IPS-NIHi7 (cell line): ENCODE data around the gene ATP6V1G1.
"Not testable (repeated sequence)": the region's sequence is repeated elsewhere in the genome, so short reads cannot be mapped to it uniquely, and the experiment has no call there.

Experiments used
- DNase-seq: peaks from one replicate; pipeline ENCODE4 v3.0.0; 2012; ENCODE audit warnings: mixed read lengths; ENCODE audit errors: extremely low spot score

Gene ATP6V1G1, protein sequence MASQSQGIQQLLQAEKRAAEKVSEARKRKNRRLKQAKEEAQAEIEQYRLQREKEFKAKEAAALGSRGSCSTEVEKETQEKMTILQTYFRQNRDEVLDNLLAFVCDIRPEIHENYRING

GRCh38 chr9:114587345-114588202, at the start of gene ATP6V1G1:
Gene ATP6V1G1 (plus strand): TSS chr9:114587769. CDS start chr9:114587839, 70 bp downstream.
- peak; percentile 97 for DNase-seq

DNA sequence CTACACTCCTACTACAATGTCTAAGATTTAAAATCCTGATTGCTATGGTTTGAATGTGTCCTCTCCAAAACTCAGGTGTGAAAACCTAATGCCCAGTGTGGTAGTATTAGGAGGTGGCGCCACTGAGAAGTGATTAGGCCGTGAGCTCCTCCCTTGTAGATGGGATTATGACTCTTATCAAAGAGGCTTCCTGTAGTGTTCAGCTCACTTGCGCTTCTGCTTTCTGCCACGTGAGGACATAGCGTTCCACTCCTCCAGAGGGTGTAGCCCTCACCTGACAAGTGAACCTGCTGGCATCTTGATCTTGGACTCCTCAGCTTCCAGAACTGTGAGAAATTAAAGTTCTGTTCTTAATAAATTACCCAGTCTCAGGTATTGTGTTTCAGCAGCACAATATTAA, 49.3 kb upstream of the ATP6V1G1 start:
- peak; percentile 67 for DNase-seq

DNA sequence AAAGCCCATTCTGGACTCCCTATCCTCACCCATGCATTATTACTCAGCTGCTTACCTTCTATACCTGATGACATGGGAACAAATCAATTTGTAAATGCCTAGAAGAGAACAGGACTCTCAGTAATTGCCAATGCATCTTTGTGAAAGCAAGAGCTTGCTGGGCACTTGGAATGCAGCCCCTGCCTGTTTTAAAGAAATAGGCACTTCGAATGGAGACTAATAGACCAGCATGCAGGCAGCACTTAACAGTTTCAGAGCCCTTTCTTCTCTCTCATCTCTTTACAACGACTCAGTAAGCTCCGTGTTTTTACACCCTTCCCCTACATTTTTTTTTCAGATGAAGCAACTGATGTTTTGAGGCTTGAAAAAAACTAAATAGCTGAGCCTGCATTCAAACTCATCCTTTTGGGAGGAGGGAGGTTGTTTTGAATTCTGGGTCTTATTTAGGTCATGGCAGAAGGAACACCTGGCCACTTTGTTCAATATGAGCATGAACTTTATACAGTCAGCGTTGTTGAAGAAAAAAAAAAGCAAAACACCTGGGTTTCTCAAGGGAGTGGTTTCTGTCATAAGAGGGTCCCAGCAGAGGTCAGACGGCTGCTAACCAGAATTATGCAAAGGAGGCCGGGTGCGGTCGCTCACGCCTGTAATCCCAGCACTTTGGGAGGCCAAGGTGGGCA, 47.7 kb upstream of the ATP6V1G1 start:
- DNase-seq, result no peak

- DNase-seq, result no peak
These were observed 42.5 kb upstream of the ATP6V1G1 start for GRCh38 chr9:114545055-114545454.

- no peak for DNase-seq
These were observed 40.7 kb upstream of the ATP6V1G1 start for GRCh38 chr9:114546851-114547250.

- no peak for DNase-seq
These were observed 37.8 kb upstream of the ATP6V1G1 start for GRCh38 chr9:114549697-114550330.

- peak; percentile 69 for DNase-seq
These were observed 35.6 kb upstream of the ATP6V1G1 start for GRCh38 chr9:114551750-114552685.

- no peak for DNase-seq
These were observed 34.9 kb upstream of the ATP6V1G1 start for GRCh38 chr9:114552706-114553105.

- DNase-seq, result no peak
These were observed 34.4 kb upstream of the ATP6V1G1 start for GRCh38 chr9:114553202-114553601.

- no peak for DNase-seq
These were observed 31.9 kb upstream of the ATP6V1G1 start for GRCh38 chr9:114555696-114556095.

DNA sequence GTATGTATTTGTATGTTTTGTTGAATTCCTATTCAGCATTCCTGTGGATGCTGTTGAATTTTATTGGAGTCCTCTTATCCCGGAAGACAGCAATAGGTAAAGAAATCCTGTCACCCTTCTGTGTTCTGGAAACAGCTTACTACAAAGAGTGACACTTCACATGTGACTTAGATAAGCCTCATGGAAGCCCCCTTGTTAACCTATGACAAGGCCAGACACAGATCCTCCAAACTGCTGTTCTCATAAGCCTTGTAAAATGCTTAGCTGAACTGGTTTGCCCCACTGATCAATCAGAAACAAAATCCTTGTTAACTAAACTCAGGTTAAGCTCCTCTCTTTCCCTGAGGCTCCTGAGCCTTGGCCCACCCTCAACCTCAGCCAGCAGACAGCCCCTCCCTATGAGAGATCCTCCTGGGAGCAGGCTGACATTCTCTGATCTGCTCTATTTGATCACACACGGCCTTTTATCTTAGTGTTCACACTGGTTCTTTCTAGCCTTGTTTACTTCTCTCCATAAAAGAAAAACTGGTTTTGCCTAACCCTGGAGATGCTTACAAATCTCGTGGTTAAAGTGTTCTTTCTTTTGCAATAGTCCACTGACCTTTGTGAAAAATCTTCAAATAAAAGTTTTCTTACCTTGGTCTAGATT, 29.4 kb upstream of the ATP6V1G1 start:
- no peak for DNase-seq

DNA sequence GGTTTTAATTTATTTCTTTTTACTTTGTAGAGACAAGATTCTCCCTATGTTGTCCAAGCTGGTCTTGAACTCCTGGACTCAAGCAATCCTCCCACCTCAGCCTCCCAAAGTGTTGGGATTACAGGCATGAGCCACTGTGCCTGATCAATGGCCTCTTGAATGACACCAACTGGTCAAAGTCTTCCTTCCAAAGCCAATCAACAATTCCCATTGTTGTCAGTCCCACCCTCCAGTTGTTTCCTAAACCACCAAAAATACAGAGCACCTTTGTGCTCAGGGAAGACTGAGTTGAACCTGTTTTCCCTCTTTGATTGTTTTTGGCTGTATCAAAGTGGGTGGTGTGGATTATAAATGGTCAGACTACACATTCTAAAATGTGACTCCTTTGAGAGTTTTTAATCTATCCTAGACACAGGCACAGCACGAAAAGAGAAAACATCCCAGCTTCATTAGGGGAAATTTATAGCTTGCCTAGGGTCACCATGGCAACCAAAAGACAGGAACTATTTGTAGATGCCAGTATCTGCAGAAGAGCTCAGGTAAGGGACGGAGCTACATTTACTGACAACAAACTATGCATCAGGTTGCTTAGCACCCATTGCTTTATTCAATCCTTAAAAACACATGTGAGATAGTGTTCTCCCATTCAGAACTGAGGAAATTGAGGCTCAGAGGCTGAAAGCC, 27.6 kb upstream of the ATP6V1G1 start:
- DNase-seq, result no peak

DNA sequence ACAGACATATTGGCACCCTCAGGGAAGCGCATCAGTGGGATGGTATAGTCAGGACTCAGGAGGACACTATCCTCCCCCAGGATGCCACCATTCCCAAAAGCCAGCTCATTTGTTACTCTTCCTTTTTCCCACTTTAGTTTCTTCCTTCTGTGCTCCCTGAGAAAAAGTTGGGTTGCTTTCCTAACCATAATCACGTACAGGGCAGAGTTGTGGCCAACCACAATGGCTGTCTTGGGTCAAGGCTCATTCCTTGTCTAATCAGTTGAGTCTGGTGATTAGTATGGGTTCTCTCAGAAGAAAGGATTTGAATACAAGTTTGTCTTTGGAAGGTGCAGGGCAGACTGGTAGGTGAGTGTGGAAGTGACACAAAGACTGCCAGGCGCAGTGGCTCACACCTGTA, 26.6 kb upstream of the ATP6V1G1 start:
- DNase-seq, result no peak

DNA sequence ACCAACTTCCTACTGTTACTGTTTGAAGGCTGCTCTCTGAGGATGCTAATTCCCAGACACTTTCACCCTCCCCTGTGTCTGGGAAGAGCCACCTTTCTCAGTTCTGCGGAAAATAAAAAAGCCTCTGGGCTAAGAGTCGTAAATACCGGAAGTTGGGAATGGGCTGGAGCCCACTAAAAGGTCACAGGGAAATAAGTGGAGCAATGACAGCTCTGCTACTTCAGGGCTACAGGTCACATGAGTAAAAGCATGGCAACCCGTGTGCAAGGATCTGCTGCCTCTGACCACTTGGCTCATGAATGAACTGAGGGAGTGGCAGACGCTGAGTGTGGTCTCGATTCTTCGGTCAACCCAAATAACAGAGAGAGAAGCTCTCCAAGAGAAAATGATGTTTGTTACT, 25.8 kb upstream of the ATP6V1G1 start:
- DNase-seq, result no peak

GRCh38 chr9:114565204-114565603, 22.4 kb upstream of the ATP6V1G1 start:
- no peak for DNase-seq

DNA sequence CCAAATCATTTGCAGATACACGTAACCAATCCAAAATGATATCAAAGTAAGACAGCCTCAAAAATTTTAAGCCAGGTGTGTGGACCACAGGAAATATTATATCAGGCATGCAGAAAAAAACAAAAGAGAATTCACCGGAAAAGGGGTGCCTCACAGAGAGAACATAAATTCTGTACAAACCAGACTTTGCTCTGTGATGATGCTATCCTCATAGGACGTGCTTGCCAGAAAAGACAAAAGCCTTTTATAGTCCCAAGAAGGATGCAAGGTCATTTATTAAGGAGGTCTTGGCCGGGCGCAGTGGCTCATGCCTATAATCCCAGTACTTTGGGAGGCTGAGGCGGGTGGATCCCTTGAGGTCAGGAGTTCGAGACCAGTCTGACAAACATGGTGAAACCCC, 16.8 kb upstream of the ATP6V1G1 start:
- no peak for DNase-seq

- DNase-seq, result no peak
These were observed 16.2 kb upstream of the ATP6V1G1 start for GRCh38 chr9:114571391-114571790.

DNA sequence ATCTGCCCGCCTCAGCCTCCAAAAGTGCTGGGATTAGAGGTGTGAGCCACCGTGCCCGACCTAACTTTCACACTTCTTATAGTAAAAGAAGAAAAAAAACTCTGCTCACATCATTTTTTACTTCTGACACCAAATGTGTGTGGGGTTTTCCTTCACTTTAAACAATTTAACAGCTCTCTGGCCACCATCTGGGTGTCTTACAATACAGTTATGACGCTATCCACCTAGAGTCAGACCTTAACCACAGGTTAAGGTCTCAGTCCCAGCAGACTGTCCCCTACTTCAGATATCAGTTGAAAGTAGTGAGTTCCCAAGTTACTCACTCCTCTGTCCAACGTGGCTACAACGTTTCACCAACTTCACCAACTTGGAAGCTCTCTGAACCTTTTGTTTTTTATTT, 15.4 kb upstream of the ATP6V1G1 start:
- DNase-seq, result no peak

DNA sequence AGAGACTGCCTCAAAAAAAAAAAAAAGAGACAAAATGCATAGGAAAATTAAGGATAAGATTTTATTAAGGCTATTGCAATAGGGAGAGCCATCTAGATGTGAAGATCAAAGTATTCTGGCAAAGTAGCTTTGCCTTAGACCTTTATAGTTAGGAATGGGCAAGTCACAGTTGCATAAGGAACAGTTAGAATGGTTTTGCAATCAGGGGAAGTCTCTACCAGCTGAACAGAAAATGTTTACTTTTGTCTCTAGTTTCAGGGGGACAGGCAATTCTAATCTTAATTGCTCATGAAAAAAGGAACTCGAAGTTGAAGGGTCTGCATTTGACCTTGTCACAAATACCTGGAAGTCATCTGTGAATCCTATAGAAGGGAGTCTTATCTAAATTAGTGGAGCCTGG, 13.1 kb upstream of the ATP6V1G1 start:
- DNase-seq, result no peak

GRCh38 chr9:114576779-114577178, 10.8 kb upstream of the ATP6V1G1 start:
- DNase-seq, result not testable (repeated sequence)
